BJ (cell line): ENCODE data around the gene WDR37. TPM values are rescaled to one million over a fixed set of nuclear protein-coding genes. Genes with fewer than 3 reads are reported as not detected.

Experiments used
- CTCF ChIA-PET: fragments of 350-600 bp; formaldehyde crosslinking; extraction: SDS; loops from one replicate; lab custom pipeline; 2021; ENCODE audit warnings: antibody characterized with exemption, inconsistent platforms; lab: Yijun Ruan, JAX
- POLR2A ChIA-PET: fragments of 300-600 bp; sonication (Branson Sonifier 250); formaldehyde crosslinking; extraction: SDS; loops from one replicate; lab custom pipeline; 2021; ENCODE audit warnings: antibody characterized with exemption; lab: Charles Lee
- DNase-seq: peaks from one replicate; pipeline ENCODE4 v3.0.0-alpha.2; 2011; ENCODE audit warnings: low read depth
- H3K27me3 ChIP-seq: 2 replicates; pipeline ENCODE4 v1.6.0; 2011; ENCODE audit warnings: low read length; ENCODE audit not compliant: control insufficient read depth, insufficient read depth
- H3K36me3 ChIP-seq: 2 replicates; pipeline ENCODE4 v1.5.1; 2011; ENCODE audit warnings: low read length; ENCODE audit not compliant: control insufficient read depth, insufficient read depth
- H3K4me3 ChIP-seq: 2 replicates; pipeline ENCODE4 v1.5.1; 2011; ENCODE audit warnings: low read depth, mild to moderate bottlenecking, control low read depth, low read length
- polyA plus RNA-seq: library from polyadenylated mRNA; depleted of rRNA; stranded (reverse); fragments of >200 nt; gene quantifications from 2 replicates; pipeline ENCODE4 v1.2.3, GENCODE V29; 2011
- TF ChIP-seq, protein P1 (sequence below): IDR thresholded peaks from 2 replicates; pipeline ENCODE4 v1.5.1; 2011; ENCODE audit warnings: low read depth, mild to moderate bottlenecking, control low read depth, inconsistent platforms, low read length, moderate library complexity; ENCODE audit not compliant: insufficient read depth

The WDR37 gene
- polyA plus RNA-seq, 1 experiment: 12.7 TPM

DNA sequence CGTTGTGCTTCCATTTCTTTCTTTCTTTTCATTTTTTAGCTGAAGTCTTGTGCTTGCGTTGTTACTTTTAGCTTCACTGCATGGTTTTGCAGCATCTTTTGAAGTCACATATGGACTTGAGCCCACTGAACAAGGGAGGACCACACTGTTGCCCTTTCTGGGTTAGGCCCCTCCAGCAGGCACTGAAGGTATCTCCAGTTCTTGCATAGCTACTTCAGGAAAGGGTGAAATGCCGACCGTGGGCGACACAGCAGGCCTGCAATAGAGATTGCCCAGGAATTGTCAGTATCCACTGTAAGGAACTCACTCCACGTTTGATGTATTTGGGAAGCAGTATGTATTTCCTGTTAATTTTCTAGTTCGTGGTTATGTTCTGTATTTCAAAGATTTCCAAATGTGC lies 85.1 kb downstream of the WDR37 start:
- CTCF ChIA-PET: no interaction called here
- TF ChIP-seq, protein P1, sequence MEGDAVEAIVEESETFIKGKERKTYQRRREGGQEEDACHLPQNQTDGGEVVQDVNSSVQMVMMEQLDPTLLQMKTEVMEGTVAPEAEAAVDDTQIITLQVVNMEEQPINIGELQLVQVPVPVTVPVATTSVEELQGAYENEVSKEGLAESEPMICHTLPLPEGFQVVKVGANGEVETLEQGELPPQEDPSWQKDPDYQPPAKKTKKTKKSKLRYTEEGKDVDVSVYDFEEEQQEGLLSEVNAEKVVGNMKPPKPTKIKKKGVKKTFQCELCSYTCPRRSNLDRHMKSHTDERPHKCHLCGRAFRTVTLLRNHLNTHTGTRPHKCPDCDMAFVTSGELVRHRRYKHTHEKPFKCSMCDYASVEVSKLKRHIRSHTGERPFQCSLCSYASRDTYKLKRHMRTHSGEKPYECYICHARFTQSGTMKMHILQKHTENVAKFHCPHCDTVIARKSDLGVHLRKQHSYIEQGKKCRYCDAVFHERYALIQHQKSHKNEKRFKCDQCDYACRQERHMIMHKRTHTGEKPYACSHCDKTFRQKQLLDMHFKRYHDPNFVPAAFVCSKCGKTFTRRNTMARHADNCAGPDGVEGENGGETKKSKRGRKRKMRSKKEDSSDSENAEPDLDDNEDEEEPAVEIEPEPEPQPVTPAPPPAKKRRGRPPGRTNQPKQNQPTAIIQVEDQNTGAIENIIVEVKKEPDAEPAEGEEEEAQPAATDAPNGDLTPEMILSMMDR: no peak
- H3K36me3 ChIP-seq: no peaks in the 10 kb centered on the region
- no peak overlapping the region for H3K4me3 ChIP-seq
- H3K27me3 ChIP-seq: no peaks in the 10 kb centered on the region
- POLR2A ChIA-PET: no interaction called here
- no peak for DNase-seq

DNA sequence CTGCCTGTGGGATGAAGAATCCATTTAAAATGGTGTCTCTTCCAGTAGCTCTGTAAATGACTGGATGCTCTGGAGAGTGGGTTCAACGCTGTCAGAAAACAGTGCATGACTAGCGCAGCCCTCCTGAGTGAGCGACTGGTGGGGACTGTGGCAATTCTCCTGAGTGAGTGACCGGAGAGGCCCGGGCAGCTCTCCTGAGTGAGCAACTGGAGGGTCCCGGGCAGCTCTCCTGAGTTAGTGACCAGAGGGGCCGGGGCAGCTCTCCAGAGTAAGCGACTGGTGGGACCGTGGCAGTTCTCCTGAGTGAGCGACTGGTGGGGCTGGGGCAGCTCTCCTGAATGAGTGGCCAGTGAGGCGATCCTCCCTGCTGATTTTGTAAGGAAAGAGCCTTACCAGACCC lies 85.5 kb downstream of the WDR37 start:
- ChIA-PET POLR2A (no interaction called here), CTCF (no interaction called here)
- no peaks in the 10 kb centered on the region for H3K27me3 ChIP-seq
- no peaks in the 10 kb centered on the region for H3K36me3 ChIP-seq
- TF ChIP-seq, protein P1: no peak
- DNase-seq: no peak
- no peak overlapping the region for H3K4me3 ChIP-seq

- TF ChIP-seq, protein P1: no peak
- CTCF ChIA-PET: no interaction called here
Measured at GRCh38 chr10:1142596-1142995, 86.4 kb downstream of the WDR37 start.

DNA sequence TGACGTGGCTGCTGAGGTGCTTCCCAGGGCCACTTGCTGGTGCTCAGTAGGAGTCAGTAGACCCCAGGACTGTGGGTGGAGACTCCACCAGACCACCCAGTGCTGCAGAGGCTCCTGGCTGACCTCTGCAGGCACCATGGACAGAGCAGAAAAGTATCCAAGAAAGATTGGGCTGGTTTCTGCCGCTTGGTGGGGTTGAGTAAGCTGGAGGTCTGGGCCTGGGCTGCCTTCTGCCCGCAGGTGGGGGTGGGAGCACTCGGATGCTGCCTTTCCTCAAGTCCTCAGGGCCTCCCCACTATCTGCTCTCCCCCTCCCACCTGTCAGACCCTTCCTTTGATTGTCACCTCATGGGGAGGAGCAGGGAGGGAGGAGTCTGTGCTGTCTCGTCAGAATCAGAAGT lies 91.6 kb downstream of the WDR37 start:
- Histone ChIP-seq H3K27me3 (no peaks in the 10 kb centered on the region), H3K36me3 (no peaks in the 10 kb centered on the region), H3K4me3 (no peak overlapping the region)
- CTCF ChIA-PET: no interaction called here
- no peak for DNase-seq
- TF ChIP-seq, protein P1: no peak
- POLR2A ChIA-PET: no interaction called here

More at GRCh38 chr10:1142596-1142995, 86.4 kb downstream of the WDR37 start:
- no peaks in the 10 kb centered on the region for H3K36me3 ChIP-seq
- no peak overlapping the region for H3K4me3 ChIP-seq
- no peaks in the 10 kb centered on the region for H3K27me3 ChIP-seq
- POLR2A ChIA-PET: no interaction called here
- no peak for DNase-seq

DNA sequence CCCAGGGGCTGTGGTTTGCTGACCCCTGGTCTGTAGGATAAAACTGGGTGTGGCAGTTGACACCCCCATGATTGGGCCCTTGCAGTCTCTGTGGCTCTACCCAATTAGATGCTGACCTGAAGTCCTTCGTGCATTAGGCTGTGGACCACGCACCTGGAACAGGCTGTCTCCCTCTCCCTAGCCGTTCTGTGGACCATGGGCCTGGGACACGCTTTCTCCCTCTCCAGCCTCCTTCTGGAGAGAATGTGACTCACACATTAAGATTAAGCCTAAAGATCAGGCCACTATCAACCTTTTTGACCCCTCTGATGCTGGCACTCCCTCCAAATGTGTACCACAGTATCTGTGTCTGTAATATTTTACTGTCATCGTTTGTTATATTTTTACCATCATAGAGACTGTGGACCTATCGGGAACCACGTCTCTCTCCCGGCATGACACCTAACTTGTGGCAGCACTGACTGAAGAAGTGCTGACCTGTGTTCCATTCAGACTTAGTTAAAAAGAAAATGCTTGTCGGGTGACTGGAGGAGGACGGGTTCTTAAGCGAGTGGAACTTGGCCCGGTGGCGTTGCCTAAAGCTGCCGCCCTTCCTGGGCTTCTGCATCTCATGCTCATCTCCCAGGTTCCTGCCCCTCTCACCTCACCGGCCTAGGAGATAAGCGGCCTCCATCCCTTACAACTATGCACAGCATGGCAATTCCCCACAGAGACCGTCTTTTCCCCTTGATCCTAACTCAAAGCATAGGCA lies 92.8 kb downstream of the WDR37 start:
- ChIA-PET CTCF (interaction anchor here (0.8 kb wide), 1 partner anchor 11 kb away, joined by 3 read pairs; no protein-coding TSS in a partner anchor), POLR2A (no interaction called here)
- Histone ChIP-seq H3K27me3 (no peaks in the 10 kb centered on the region), H3K4me3 (no peak overlapping the region), H3K36me3 (no peaks in the 10 kb centered on the region)
- DNase-seq: no peak
- TF ChIP-seq, protein P1: no peak
